GM12891 (cell line): ENCODE data around the gene UBE2M.

Experiments
- PAX5 ChIP-seq: IDR thresholded peaks from 2 replicates; pipeline ENCODE4 v1.6.1; 2011; ENCODE audit warnings: low read length, moderate library complexity, mild to moderate bottlenecking; ENCODE audit not compliant: insufficient read depth, severe bottlenecking
- POLR2A ChIP-seq: IDR thresholded peaks from 2 replicates; pipeline ENCODE4 v1.6.1; 2011; ENCODE audit warnings: low read depth, low read length, control low read depth
- POLR2AphosphoS5 ChIP-seq: IDR thresholded peaks from 2 replicates; pipeline ENCODE4 v1.6.1; 2011; ENCODE audit warnings: low read depth, low read length, control low read depth
- POU2F2 ChIP-seq: IDR thresholded peaks from 2 replicates; pipeline ENCODE4 v1.6.1; 2011; ENCODE audit warnings: low read depth, mild to moderate bottlenecking, control low read depth, low read length, moderate library complexity
- SPI1 ChIP-seq: IDR thresholded peaks from 2 replicates; pipeline ENCODE4 v1.6.1; 2011; ENCODE audit warnings: low read depth, low read length, control low read depth
- TAF1 ChIP-seq: IDR thresholded peaks from 2 replicates; pipeline ENCODE4 v1.6.1; 2011; ENCODE audit warnings: low read depth, low read length, control low read depth

DNA sequence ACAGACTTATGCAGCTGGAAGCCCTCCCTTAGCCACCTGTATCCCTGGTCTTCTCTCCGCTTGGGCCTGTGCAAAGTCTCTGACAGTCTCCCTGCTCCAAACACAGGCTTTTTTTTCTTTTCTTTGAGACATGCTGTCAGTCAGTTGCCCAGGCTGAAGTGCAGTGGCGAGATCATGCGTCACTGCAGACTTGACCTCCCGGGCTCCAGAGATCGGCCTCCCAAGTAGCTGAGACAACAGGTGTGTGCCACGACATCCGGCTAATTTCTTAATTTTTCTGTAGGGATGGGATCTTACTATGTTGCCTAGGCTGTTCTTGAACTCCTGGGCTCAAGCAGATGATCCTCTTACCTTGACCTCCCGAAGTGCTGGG lies 13.2 kb upstream of the UBE2M start:
- TF ChIP-seq POLR2A = no peak
- no peak for TF ChIP-seq TAF1
- no peak for TF ChIP-seq POLR2AphosphoS5
- TF ChIP-seq SPI1 = no peak
- no peak for TF ChIP-seq PAX5
- TF ChIP-seq POU2F2 = no peak
